Transverse colon (tissue), 4 donors: ENCODE results near the gene SNX13.

Experiments used
- CTCF ChIP-seq, 5 experiments: fragments of 200-600 bp in 3 of 5; fragments of 450-650 bp in 2 of 5; sonication (generic) in 3 of 5; IDR thresholded peaks; 1 replicate in 2 of 5; 2 replicates in 3 of 5; pipeline ENCODE4 v1.5.1; 2016 to 2017; ENCODE audit warnings: antibody characterized with exemption in 5 of 5, inconsistent platforms in 3 of 5, mild to moderate bottlenecking in 2 of 5, moderate library complexity in 1 of 5
- POLR2A ChIP-seq: fragments of 450-650 bp; IDR thresholded peaks from one replicate; pipeline ENCODE4 v1.6.1; 2016; ENCODE audit warnings: antibody characterized with exemption, mild to moderate bottlenecking, moderate library complexity
- POLR2AphosphoS5 ChIP-seq, 3 donors: sonication (generic); formaldehyde crosslinking; IDR thresholded peaks; one replicate each; pipeline ENCODE4 v1.6.1; 2016; ENCODE audit warnings: antibody characterized with exemption in 3 of 3

GRCh38 chr7:17913250-17913649 is 27.0 kb downstream of the SNX13 start:
- TF ChIP-seq CTCF (IDR thresholded peaks at IDR 0.05) (no peak), POLR2A (no peak), POLR2AphosphoS5 (IDR thresholded peaks at IDR 0.05) (no peak)
